Liver (tissue), 3 donors: ENCODE measurements around the gene PEMT.

Source experiments
- FOXA1 ChIP-seq: IDR thresholded peaks from 2 replicates; pipeline ENCODE4 v1.6.1; 2016; ENCODE audit warnings: antibody characterized with exemption
- RAD21 ChIP-seq, 2 donors: IDR thresholded peaks; 2 replicates each; pipeline ENCODE4 v1.6.1; 2016; ENCODE audit warnings: antibody characterized with exemption in 2 of 2, mild to moderate bottlenecking in 2 of 2
- TAF1 ChIP-seq: conservative IDR thresholded peaks from 2 replicates; pipeline ENCODE4 v1.6.1; 2016; ENCODE audit warnings: antibody characterized with exemption, mild to moderate bottlenecking
- YY1 ChIP-seq: IDR thresholded peaks from 2 replicates; pipeline ENCODE4 v1.6.1; 2016; ENCODE audit warnings: antibody characterized with exemption, mild to moderate bottlenecking
- TF ChIP-seq, protein P1 (sequence below): fragments of 150-350 bp; IDR thresholded peaks from 2 replicates; pipeline ENCODE4 v1.5.1; 2017; ENCODE audit warnings: improper control_type of control experiment, low read depth, low read length; ENCODE audit not compliant: missing input control
- TF ChIP-seq, protein P2 (sequence below): IDR thresholded peaks from 2 replicates; pipeline ENCODE4 v1.6.1; 2016; ENCODE audit warnings: antibody characterized with exemption
- donor health status: healthy.
- donor health status: healthy.

DNA sequence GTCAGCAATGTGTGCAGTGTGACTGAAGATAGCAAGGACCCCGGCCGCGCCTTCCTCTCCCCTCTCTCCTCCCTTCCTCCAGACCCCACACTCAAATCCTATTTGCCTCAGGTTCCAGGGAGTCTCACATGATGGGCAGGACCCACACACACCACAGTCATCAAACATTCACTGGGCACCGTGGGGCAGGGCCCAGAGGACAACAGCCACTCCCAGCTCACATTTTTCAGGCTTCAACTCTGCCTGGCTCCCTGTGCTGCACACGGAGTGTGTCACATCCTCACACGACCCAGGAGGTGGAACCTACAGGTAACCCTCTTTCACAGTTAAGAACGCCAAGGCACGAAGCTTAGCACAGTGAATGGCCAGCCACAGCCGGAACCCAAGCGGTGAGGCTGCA lies 30.5 kb downstream of the PEMT start:
- TF ChIP-seq, protein P1, sequence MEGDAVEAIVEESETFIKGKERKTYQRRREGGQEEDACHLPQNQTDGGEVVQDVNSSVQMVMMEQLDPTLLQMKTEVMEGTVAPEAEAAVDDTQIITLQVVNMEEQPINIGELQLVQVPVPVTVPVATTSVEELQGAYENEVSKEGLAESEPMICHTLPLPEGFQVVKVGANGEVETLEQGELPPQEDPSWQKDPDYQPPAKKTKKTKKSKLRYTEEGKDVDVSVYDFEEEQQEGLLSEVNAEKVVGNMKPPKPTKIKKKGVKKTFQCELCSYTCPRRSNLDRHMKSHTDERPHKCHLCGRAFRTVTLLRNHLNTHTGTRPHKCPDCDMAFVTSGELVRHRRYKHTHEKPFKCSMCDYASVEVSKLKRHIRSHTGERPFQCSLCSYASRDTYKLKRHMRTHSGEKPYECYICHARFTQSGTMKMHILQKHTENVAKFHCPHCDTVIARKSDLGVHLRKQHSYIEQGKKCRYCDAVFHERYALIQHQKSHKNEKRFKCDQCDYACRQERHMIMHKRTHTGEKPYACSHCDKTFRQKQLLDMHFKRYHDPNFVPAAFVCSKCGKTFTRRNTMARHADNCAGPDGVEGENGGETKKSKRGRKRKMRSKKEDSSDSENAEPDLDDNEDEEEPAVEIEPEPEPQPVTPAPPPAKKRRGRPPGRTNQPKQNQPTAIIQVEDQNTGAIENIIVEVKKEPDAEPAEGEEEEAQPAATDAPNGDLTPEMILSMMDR: no peak
- no peak for TF ChIP-seq RAD21 (IDR thresholded peaks at IDR 0.05)
- TF ChIP-seq TAF1: no peak
- no peak for TF ChIP-seq YY1
- TF ChIP-seq FOXA1: no peak
- TF ChIP-seq, protein P2, sequence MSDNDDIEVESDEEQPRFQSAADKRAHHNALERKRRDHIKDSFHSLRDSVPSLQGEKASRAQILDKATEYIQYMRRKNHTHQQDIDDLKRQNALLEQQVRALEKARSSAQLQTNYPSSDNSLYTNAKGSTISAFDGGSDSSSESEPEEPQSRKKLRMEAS: no peak
